Suprapubic skin (tissue), 3 donors: Measurements from ENCODE around the gene ATXN7L1.

ENCODE experiments used
- POLR2A ChIP-seq, 2 donors: fragments of 450-650 bp; IDR thresholded peaks; one replicate each; pipeline ENCODE4 v1.6.1; 2017; ENCODE audit warnings: antibody characterized with exemption in 2 of 2, mild to moderate bottlenecking in 2 of 2, moderate library complexity in 2 of 2
- TF ChIP-seq, protein P1 (sequence below), 2 donors: fragments of 200-600 bp in 1 of 2; fragments of 450-650 bp in 1 of 2; sonication (generic) in 1 of 2; IDR thresholded peaks; one replicate each; pipeline ENCODE4 v1.5.1; 2016 to 2019; ENCODE audit warnings: antibody characterized with exemption in 2 of 2, mild to moderate bottlenecking in 1 of 2, moderate library complexity in 1 of 2

DNA sequence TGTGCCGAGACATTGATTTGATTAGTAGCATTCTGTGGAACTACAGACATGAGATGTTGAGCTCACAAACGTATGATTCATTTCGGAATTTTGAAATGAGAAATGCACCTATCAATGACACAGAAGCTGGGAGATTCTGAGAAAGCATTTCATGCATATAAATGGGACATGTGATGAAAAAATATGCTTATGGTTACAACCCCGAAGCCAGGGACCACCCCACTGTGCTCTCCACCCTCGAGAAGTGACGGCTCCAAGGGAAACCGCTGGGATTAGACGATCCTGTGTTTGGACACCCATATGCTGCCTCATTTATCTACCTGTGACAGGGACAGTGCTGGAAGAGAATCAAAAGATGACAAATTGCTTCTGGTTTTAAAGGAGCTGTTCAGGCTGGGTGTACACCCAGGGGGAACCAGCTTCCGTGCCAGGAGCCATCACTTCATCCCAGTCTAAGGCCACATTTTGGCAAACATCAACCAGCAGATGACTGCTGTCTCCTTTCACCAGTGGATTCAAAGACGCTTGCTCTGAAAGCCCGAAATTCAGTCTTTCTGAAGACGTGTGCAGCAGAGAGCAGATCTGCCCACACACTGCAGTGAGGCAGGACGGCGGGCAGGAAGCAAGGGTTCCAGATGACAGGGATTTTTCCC, 109.9 kb downstream of the ATXN7L1 start:
- TF ChIP-seq, protein P1, sequence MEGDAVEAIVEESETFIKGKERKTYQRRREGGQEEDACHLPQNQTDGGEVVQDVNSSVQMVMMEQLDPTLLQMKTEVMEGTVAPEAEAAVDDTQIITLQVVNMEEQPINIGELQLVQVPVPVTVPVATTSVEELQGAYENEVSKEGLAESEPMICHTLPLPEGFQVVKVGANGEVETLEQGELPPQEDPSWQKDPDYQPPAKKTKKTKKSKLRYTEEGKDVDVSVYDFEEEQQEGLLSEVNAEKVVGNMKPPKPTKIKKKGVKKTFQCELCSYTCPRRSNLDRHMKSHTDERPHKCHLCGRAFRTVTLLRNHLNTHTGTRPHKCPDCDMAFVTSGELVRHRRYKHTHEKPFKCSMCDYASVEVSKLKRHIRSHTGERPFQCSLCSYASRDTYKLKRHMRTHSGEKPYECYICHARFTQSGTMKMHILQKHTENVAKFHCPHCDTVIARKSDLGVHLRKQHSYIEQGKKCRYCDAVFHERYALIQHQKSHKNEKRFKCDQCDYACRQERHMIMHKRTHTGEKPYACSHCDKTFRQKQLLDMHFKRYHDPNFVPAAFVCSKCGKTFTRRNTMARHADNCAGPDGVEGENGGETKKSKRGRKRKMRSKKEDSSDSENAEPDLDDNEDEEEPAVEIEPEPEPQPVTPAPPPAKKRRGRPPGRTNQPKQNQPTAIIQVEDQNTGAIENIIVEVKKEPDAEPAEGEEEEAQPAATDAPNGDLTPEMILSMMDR (IDR thresholded peaks at IDR 0.05), result no peak
- no peak for TF ChIP-seq POLR2A (IDR thresholded peaks at IDR 0.05)
